HepG2 (cell line): ENCODE results near the gene TATDN2. TPM values are rescaled to one million over a fixed set of nuclear protein-coding genes. Genes with fewer than 3 reads are reported as not detected.

Experiments
- DBP ChIP-seq: sonication (generic); formaldehyde crosslinking; IDR thresholded peaks from 2 replicates; pipeline ENCODE4 v1.4.0; 2020; ENCODE audit warnings: missing genetic modification reagents; ENCODE audit errors: not compliant biosample characterization
- GLI4 ChIP-seq: sonication (generic); formaldehyde crosslinking; IDR thresholded peaks from 2 replicates; pipeline ENCODE4 v1.5.1; 2020; ENCODE audit warnings: missing genetic modification reagents, mild to moderate bottlenecking, moderate library complexity, borderline replicate concordance
- HCFC1 ChIP-seq: fragments of 150-350 bp; IDR thresholded peaks from 2 replicates; pipeline ENCODE4 v1.6.1; 2014; ENCODE audit warnings: low read depth, low read length
- HNRNPLL ChIP-seq: fragments of 200-400 bp; formaldehyde crosslinking; IDR thresholded peaks from 2 replicates; pipeline ENCODE4 v1.6.1; 2017; ENCODE audit warnings: mild to moderate bottlenecking, low read depth, low read length; ENCODE audit not compliant: poor library complexity, severe bottlenecking
- KDM5B ChIP-seq: sonication (generic); formaldehyde crosslinking; IDR thresholded peaks from 2 replicates; pipeline ENCODE4 v1.4.0; 2020; ENCODE audit warnings: missing genetic modification reagents, mild to moderate bottlenecking, borderline replicate concordance
- KMT2B ChIP-seq: IDR thresholded peaks from 2 replicates; pipeline ENCODE4 v1.6.1; 2016; ENCODE audit warnings: missing genetic modification reagents, missing compliant biosample characterization
- MTERF4 ChIP-seq: sonication (generic); formaldehyde crosslinking; IDR thresholded peaks from 2 replicates; pipeline ENCODE4 v1.8.0; 2023; ENCODE audit warnings: mild to moderate bottlenecking, missing genetic modification reagents
- NR3C1 ChIP-seq: sonication (generic); formaldehyde crosslinking; IDR thresholded peaks from 2 replicates; pipeline ENCODE4 v1.4.0; 2020; ENCODE audit warnings: missing genetic modification reagents
- RNF2 ChIP-seq: fragments of 450-650 bp; conservative IDR thresholded peaks from 2 replicates; pipeline ENCODE4 v1.6.1; 2016; ENCODE audit warnings: low read depth
- STAG1 ChIP-seq: sonication (generic); formaldehyde crosslinking; IDR thresholded peaks from 2 replicates; pipeline ENCODE4 v1.4.0; 2020; ENCODE audit warnings: missing genetic modification reagents
- TCF7 ChIP-seq: sonication (generic); IDR thresholded peaks from 2 replicates; pipeline ENCODE4 v1.6.1; 2016; ENCODE audit warnings: antibody characterized with exemption, low read depth
- WIZ ChIP-seq: sonication (generic); formaldehyde crosslinking; IDR thresholded peaks from 2 replicates; pipeline ENCODE4 v1.5.1; 2020; ENCODE audit warnings: mild to moderate bottlenecking, missing genetic modification reagents
- ZNF430 ChIP-seq: sonication (generic); formaldehyde crosslinking; IDR thresholded peaks from 2 replicates; pipeline ENCODE4 v1.9.0; 2021; ENCODE audit warnings: mild to moderate bottlenecking, missing genetic modification reagents
- ZNF501 ChIP-seq: sonication (generic); formaldehyde crosslinking; IDR thresholded peaks from 2 replicates; pipeline ENCODE4 v1.5.1; 2020; ENCODE audit warnings: mild to moderate bottlenecking, moderate library complexity, missing genetic modification reagents
- ZNF616 ChIP-seq: sonication (generic); formaldehyde crosslinking; IDR thresholded peaks from 2 replicates; pipeline ENCODE4 v1.5.0; 2020; ENCODE audit warnings: low read depth, mild to moderate bottlenecking, missing genetic modification reagents
- ZNF619 ChIP-seq: sonication (generic); formaldehyde crosslinking; IDR thresholded peaks from 2 replicates; pipeline ENCODE4 v1.4.0; 2020; ENCODE audit warnings: mild to moderate bottlenecking, missing genetic modification reagents
- ZNF674 ChIP-seq: sonication (generic); formaldehyde crosslinking; IDR thresholded peaks from 2 replicates; pipeline ENCODE4 v1.5.0; 2020; ENCODE audit warnings: low read depth, mild to moderate bottlenecking, missing genetic modification reagents
- ZNF724P ChIP-seq: sonication (generic); formaldehyde crosslinking; IDR thresholded peaks from 2 replicates; pipeline ENCODE4 v1.8.0; 2022; ENCODE audit warnings: missing genetic modification reagents, borderline replicate concordance
- ZNF841 ChIP-seq: sonication (generic); formaldehyde crosslinking; IDR thresholded peaks from 2 replicates; pipeline ENCODE4 v1.8.1; 2023; ENCODE audit warnings: missing genetic modification reagents, borderline replicate concordance
- polyA plus RNA-seq, 8 experiments: library from polyadenylated mRNA; depleted of rRNA in 3 of 8; stranded (reverse) in 7 of 8; unstranded in 1 of 8; fragments of >200 nt; fragmentation: Illumina TruSeq in 4 of 8; extraction: Trizol in 4 of 8; gene quantifications; 2 replicates each; pipeline versions ENCODE4 v1.2.1 to v1.2.3, GENCODE V29; 2011 to 2016; ENCODE audit warnings: low read depth in 4 of 8, missing spikeins in 1 of 8, mixed read lengths in 1 of 8; ENCODE audit not compliant: insufficient read depth in 1 of 8
- total RNA-seq, 5 experiments: library from RNA; depleted of rRNA; stranded (reverse); fragments of >200 nt; fragmentation: Illumina TruSeq; extraction: Trizol; gene quantifications; 2 replicates each; pipeline ENCODE4 v1.2.3, GENCODE V29; 2016; ENCODE audit warnings: low read depth in 1 of 5
- TF ChIP-seq, protein P1 (sequence below): sonication (generic); formaldehyde crosslinking; IDR thresholded peaks from 2 replicates; pipeline ENCODE4 v1.4.0; 2020; ENCODE audit warnings: mild to moderate bottlenecking, missing genetic modification reagents
- TF ChIP-seq, protein P2 (sequence below): sonication (generic); formaldehyde crosslinking; IDR thresholded peaks from 2 replicates; pipeline ENCODE4 v1.4.0; 2020; ENCODE audit warnings: mild to moderate bottlenecking, missing genetic modification reagents
- TF ChIP-seq, protein P3 (sequence below): sonication (generic); formaldehyde crosslinking; IDR thresholded peaks from 2 replicates; pipeline ENCODE4 v1.9.0; 2021; ENCODE audit warnings: missing genetic modification reagents, mild to moderate bottlenecking, borderline replicate concordance
- TF ChIP-seq, protein P4 (sequence below): sonication (generic); formaldehyde crosslinking; IDR thresholded peaks from 2 replicates; pipeline ENCODE4 v1.9.0; 2021; ENCODE audit warnings: missing genetic modification reagents, mild to moderate bottlenecking, borderline replicate concordance

TATDN2 gene
- total and polyA plus RNA-seq, 2 of the 13 experiments (the other 11 are each of a cell fraction or from before 2014, with no cell fraction given), result 12.1 to 21.9 TPM

- no peak for TF ChIP-seq KMT2B (CRISPR knock-in tag)
- no peak for TF ChIP-seq ZNF674 (CRISPR knock-in tag)
- no peak for TF ChIP-seq NR3C1 (CRISPR knock-in tag)
- TF ChIP-seq ZNF430 (CRISPR knock-in tag), result peak; percentile 27; the same call in 1 of the 2 replicates
- TF ChIP-seq HNRNPLL, result no peak
- 0 out of 2 replicates have a peak, but pooled peaks have one; percentile 36 for TF ChIP-seq ZNF619 (CRISPR knock-in tag)
- peak; percentile 53; the same call in 1 of the 2 replicates for TF ChIP-seq KDM5B (CRISPR knock-in tag)
- TF ChIP-seq, protein P1, sequence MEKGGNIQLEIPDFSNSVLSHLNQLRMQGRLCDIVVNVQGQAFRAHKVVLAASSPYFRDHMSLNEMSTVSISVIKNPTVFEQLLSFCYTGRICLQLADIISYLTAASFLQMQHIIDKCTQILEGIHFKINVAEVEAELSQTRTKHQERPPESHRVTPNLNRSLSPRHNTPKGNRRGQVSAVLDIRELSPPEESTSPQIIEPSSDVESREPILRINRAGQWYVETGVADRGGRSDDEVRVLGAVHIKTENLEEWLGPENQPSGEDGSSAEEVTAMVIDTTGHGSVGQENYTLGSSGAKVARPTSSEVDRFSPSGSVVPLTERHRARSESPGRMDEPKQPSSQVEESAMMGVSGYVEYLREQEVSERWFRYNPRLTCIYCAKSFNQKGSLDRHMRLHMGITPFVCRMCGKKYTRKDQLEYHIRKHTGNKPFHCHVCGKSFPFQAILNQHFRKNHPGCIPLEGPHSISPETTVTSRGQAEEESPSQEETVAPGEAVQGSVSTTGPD (CRISPR knock-in tag), result peak; percentile 52; the same call in 1 of the 2 replicates
- TF ChIP-seq HCFC1, result no peak
- TF ChIP-seq, protein P2, sequence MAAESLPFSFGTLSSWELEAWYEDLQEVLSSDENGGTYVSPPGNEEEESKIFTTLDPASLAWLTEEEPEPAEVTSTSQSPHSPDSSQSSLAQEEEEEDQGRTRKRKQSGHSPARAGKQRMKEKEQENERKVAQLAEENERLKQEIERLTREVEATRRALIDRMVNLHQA, result no peak
- TF ChIP-seq, protein P3, sequence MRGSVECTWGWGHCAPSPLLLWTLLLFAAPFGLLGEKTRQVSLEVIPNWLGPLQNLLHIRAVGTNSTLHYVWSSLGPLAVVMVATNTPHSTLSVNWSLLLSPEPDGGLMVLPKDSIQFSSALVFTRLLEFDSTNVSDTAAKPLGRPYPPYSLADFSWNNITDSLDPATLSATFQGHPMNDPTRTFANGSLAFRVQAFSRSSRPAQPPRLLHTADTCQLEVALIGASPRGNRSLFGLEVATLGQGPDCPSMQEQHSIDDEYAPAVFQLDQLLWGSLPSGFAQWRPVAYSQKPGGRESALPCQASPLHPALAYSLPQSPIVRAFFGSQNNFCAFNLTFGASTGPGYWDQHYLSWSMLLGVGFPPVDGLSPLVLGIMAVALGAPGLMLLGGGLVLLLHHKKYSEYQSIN (CRISPR knock-in tag), result no peak
- no peak for TF ChIP-seq ZNF616 (CRISPR knock-in tag)
- TF ChIP-seq MTERF4, result no peak
- no peak for TF ChIP-seq ZNF841
- TF ChIP-seq GLI4 (CRISPR knock-in tag), result no peak
- TF ChIP-seq TCF7, result peak; percentile 45
- no peak for TF ChIP-seq RNF2
- no peak for TF ChIP-seq ZNF724P
- TF ChIP-seq, protein P4, sequence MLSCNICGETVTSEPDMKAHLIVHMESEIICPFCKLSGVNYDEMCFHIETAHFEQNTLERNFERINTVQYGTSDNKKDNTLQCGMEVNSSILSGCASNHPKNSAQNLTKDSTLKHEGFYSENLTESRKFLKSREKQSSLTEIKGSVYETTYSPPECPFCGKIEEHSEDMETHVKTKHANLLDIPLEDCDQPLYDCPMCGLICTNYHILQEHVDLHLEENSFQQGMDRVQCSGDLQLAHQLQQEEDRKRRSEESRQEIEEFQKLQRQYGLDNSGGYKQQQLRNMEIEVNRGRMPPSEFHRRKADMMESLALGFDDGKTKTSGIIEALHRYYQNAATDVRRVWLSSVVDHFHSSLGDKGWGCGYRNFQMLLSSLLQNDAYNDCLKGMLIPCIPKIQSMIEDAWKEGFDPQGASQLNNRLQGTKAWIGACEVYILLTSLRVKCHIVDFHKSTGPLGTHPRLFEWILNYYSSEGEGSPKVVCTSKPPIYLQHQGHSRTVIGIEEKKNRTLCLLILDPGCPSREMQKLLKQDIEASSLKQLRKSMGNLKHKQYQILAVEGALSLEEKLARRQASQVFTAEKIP (CRISPR knock-in tag), result no peak
- TF ChIP-seq DBP (CRISPR knock-in tag), result no peak
- TF ChIP-seq ZNF501 (CRISPR knock-in tag), result 0 out of 2 replicates have a peak, but pooled peaks have one; percentile 13
- no peak for TF ChIP-seq STAG1 (CRISPR knock-in tag)
- TF ChIP-seq WIZ (CRISPR knock-in tag), result no peak
Measured at GRCh38 chr3:10223676-10224639, 24.3 kb upstream of the TATDN2 start (continued).
